Inferior parietal cortex (tissue), 1 donor: Measurements from ENCODE around the gene ATXN7L1.
"Not testable (repeated sequence)": the region's sequence is repeated elsewhere in the genome, so short reads cannot be mapped to it uniquely, and the experiment has no call there.

ENCODE experiments used
- DNase-seq: peaks from one replicate; pipeline ENCODE4 v3.0.0-alpha.2; 2016; ENCODE audit errors: extremely low spot score

ATXN7L1 gene

DNA sequence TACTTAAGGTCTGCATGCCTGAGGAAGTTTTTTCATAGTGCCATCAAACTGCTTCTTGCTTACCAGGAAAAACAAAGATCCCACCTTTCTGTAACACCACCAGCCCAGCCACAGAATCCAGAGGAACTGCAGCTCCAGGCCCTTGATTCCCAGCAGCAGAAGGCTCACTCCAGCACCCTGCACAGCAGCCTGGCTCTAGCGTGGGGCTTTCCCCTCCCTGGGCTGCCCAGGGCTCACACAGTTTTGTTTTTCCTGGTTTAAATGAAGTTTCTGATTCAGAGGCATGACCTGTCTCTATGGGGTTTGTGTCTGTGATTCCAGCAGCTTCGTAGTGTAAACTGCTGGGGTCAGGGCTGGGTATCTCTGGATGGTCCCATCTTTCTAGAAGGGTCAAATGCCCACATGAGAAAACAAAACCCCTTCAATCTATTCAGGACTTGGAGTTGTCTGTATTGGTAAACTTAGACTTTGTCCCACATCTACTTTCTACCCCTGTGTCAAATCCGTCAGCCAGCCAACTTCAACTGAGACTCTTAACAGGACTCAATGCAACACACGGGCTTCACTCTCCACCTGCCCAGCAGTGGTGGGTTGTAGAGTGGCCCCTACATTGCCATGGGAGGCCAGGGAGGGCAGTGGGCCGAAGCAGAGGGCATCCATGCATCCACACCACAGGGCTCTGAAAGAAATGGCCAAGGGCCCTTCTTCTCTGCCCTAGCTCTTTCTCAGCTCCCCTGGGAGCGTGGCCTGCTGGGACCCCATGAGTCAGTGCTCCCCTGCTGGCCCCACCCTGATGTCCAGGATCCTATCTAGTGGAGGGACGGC lies 73.6 kb downstream of the ATXN7L1 start:
- DNase-seq = no peak

- DNase-seq = no peak
These were observed 75.4 kb downstream of the ATXN7L1 start for GRCh38 chr7:105800849-105801534.

DNA sequence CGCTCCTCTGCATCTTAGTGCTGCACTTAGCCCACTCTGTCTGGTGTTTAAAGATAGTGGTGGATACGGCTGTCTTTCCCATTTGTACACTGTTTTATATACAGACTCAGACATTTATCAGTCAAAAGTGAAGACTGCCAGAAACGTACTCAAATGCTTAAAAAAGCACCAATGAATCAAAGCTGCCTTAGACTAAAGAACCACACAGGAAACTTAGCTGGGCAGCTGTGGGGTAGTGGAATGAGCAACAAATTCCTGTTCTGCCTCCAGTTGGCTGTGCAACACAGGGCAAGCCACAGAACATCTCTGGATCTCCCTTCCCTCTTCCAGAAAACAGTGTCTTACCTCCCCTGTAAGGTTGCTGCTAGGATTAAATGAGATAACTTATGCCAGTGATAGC lies 76.0 kb downstream of the ATXN7L1 start:
- DNase-seq = no peak

DNA sequence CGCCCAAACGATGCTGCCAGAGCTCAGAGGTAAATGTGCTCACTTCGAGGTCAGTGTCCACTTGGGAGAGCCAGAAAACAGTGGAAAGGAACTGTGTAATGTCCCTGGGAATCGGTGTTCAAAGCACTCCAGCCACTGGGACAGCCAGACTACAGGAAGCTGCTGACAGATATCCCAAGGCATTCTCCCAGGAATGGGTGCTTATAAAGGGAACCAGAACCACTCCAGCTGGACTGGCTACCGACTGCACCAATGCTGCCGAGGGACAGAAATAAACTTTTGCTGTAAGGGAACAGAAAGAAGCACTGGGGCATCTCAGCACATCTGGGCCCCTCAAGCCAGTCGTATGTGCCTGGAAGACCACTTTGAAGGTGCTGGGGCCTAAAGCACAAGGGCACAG lies 76.7 kb downstream of the ATXN7L1 start:
- no peak for DNase-seq

GRCh38 chr7:105799006-105799405 lies 77.4 kb downstream of the ATXN7L1 start:
- no peak for DNase-seq

DNA sequence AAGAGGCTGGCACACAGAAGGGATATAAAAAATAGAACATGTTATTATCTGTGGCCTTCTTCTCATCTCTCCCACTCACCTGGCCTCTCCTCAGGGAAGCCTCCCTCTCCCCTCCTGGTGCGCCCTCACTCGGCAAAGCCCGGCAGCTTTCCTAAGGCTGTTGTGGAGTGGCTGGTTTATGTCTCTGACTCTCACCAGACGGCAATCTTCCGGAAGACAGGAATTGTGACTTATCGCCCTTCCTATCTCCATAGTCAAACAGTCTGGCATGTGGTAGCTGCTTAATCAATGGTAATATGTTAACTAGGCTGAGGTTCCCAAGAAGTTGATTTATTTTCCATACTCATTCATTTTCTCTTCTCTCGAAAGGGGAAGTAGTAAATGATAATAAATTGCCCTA lies 78.7 kb downstream of the ATXN7L1 start:
- no peak for DNase-seq

- no peak for DNase-seq
These were observed 80.0 kb downstream of the ATXN7L1 start for GRCh38 chr7:105796365-105796764.

DNA sequence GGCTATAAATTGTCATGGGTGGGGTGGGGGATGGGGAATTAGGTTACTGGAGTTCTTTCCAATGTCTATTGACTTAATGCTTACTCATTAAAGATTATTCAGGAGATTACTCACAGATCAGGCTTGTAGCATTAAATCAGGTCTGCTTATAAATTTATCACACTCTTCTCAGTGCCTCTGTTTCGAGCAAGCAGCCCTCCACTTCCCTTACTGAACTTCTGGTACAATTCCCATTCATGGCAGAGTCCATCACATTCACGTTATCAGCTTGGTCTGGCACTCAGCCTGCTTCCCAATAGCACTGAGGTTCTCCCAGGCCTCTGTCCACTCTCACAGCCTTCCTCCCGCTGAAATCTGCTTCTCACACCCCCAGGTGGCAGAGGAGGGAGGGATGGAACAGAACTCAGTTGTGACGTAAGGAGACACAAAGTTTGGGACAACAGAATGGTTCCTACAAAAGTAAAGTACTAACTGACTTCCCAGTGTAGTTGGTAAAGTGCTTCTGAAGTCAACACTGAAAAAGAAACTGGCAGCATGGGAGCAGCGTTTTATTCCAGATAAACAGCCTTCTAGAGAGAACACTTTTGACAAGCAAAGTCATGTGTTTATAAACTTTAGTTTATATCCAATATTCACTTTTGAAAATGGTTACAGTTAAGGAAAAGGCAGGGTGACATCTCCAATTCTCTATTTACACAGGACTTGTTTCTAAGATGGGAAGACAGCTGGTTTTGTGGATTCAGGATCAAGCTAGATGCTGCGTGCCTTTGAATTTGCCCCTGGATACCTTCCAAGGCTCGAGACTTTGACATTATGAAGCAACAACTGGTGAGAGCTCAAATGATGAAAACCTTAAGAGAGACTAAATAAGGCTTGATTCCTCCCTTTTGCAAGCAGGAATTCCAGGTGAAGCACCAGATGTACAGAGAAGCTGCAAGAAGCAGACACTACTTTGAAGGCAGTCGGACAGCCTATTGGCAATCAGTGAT lies 81.4 kb downstream of the ATXN7L1 start:
- DNase-seq = no peak

DNA sequence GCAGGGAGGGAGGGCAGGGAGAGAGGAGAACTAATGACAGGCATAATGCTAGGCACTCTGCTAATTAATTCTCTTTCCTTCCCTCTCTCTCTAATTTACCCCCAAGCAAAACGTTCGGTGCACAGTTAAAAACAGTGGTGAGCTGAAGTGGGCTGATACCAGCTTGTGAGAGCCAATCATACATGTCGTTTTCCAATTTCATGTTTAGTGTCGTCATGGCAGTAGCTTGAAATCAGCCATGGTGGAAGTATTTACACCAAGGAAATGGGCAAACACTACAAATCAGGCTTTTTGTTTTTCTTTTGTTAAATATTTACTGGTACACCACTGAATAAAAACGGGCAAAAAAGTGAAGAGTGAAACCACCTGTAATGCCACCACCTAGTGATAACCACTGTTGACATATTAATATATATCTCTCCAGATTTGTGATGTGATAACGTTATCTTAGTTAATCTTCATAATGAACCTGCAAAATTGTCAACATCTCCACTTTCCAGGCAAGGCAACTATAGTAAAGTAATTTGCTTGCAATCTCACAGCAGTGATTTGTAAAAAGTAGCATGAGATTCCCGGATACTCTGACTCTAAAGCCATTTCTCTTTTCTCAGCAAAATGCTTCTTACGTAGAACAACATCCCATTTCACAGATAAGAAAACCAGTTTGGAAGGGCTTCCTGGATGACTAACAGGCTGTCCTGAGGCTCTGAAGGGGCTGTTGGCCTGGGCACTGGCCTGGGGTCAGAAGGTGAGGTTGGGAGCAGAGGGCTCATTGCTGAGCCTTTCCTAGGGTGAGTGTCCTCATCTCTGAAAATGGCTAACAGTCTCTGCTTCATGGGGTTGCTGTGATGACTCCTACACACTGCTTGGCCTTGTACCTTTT lies 83.7 kb downstream of the ATXN7L1 start:
- no peak for DNase-seq

GRCh38 chr7:105791926-105792325 lies 84.5 kb downstream of the ATXN7L1 start:
- no peak for DNase-seq

GRCh38 chr7:105790996-105791395 lies 85.4 kb downstream of the ATXN7L1 start:
- DNase-seq = no peak

DNA sequence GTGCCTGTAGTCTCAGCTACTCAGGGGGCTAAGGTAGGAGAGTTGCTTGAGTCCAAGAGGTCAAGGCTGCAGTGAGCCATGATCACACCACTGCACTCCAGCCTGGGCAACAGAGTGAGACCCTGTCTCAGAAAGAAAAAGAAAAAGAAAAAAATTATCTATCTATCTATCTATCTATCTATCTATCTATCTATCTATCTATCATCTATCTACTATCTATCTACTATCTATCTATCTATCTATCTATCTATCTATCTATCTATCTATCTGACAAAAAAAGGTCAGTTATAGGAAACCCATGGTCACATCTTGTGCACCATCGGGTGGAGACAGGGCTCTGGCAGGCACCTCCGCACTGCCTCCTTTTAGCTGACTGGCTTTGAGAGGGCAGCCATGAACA lies 85.9 kb downstream of the ATXN7L1 start:
- not testable (repeated sequence) for DNase-seq

- DNase-seq = no peak
These were observed 87.5 kb downstream of the ATXN7L1 start for GRCh38 chr7:105788816-105789349.

DNA sequence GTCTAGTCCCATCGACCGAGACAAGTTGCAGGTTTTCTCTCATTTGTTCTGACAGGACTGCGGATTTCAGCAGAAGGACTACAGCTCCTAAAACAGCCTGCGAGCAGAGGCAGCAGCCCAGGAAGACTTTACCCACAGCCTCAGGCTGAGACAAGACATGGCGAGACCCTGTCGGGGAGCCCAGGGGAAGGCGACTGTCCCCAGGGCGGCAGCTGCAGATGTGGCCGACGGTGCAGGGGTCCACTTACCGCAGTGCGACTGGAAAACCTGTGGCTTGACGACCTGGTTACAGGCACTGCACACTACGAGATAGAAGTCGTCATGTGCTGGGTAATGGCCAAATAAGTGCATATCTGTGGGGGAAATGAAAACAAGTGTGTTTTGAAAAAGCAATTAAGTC lies 88.0 kb downstream of the ATXN7L1 start:
- DNase-seq = no peak

GRCh38 chr7:105787793-105788192 lies 88.6 kb downstream of the ATXN7L1 start:
- DNase-seq = no peak

GRCh38 chr7:105786520-105787470 lies 89.6 kb downstream of the ATXN7L1 start:
- no peak for DNase-seq

DNA sequence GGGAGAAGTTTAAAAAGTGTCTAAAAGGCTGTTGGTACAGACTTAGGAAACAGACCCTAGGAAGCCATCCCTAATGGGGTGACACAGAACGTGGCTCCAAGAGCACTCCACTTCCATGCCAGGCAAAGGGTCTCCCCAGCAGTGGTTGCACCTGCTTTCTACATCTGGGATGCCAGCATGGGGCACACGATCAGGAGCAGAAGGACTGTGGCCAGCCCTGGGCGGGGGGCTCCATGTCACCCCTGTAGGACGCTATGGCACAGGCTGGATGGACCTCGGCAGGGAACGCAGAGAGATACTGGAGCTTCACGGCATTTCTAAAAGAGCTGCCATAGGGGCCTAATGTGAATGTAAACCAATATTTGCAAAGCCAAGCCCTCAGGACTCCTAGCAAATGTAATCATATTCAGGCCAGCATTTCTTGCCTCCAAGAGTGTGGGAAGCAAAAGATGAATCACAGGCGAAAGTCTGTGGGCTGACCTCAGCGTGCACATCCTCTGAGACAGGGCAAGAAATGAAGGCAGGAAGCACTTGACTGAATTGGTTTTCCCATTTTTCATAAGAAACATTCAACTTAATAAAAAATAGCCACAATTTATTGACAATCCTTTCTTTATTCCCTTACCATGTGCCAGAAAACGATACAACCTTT lies 93.9 kb downstream of the ATXN7L1 start:
- no peak for DNase-seq

DNA sequence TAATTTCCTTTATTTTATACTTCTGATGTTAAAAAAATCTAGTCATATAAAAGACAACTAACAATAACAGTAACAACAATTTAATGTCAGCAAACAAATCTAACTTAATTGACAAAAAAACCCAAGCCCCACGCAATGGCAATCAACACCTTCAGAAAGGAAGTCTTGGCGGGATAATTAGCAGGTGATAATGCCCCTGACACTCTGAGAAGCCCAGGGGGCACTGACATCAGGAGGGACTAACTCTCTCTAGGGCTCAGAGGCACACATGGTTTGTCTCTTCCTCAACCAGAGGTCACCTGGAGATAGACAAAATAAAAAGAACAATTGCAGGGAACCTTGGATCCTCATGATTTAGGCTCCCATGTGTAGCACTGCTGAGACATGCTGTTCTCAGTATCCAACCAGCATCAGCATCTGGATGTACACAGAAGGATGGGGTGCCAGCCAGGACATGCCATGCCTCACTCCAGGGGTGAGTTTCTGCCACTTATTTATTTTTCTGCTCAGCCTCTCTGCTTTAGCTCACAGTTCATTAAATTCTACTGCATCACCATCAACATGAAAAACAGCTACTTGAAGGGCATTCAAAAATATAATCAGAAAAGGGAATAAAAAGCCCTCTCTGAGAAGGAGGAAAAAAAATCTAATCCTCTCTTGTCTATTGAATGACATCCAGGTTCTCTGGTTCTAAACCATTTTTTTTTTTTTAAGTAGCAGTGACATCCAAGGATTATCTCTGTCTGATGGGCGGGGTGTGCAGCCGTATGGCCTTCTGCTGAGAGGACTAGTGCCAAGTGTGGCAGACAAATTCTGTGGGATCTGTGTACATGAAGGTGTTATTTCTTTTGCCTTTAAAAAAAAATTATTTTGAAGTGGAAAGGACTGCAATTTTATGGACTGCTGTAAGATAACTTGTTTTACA lies 96.3 kb downstream of the ATXN7L1 start:
- no peak for DNase-seq
